HepG2 (cell line): ENCODE measurements around the gene COL13A1. TPM values are rescaled to one million over a fixed set of nuclear protein-coding genes. Genes with fewer than 3 reads are reported as not detected.

ENCODE experiments used
- ATAC-seq: fragments of 200-7000 bp; cut with Tn5 transposase; 3 replicates; pipeline ENCODE4 v1.9.1; 2020; ENCODE audit warnings: mild to moderate bottlenecking, moderate library complexity
- BruUV-seq: library from RNA; stranded (reverse); fragments of 400-500 nt; replicated peaks from 2 replicates; lab custom pipeline; 2021; lab: Mats Ljungman, UMichigan
- CTCF ChIA-PET: fragments of 300-600 bp; formaldehyde crosslinking; extraction: SDS; loops from one replicate; lab custom pipeline; 2021; ENCODE audit warnings: low total read pairs, inconsistent platforms, low intra/inter-chr PET ratio; lab: Yijun Ruan, JAX
- POLR2A ChIA-PET: fragments of 350-600 bp; sonication (Branson Sonifier 250); formaldehyde crosslinking; loops from one replicate; lab custom pipeline; 2020; ENCODE audit warnings: antibody characterized with exemption, inconsistent platforms; lab: Yijun Ruan, JAX
- DNase-seq: peaks from one replicate; pipeline ENCODE4 v3.0.0-alpha.2; 2015; ENCODE audit warnings: low spot score
- FAIRE-seq: peaks from 3 replicates; lab custom pipeline; 2011; peaks lifted over from hg19 to GRCh38; lab: Jason Lieb, UNC
- H2AFZ ChIP-seq: one replicate; pipeline ENCODE4 v1.6.1; 2011; ENCODE audit warnings: low read length, inconsistent platforms
- H3K27ac ChIP-seq: fragments of 300-600 bp; 3 replicates; pipeline ENCODE4 v1.8.0; 2011; ENCODE audit warnings: mixed run types, mild to moderate bottlenecking, mixed read lengths, low read length, inconsistent platforms; ENCODE audit not compliant: insufficient read depth; ENCODE audit errors: extremely low read length
- H3K27me3 ChIP-seq, 2 experiments: fragments of 200-600 bp in 1 of 2; 2 replicates in 1 of 2; 3 replicates in 1 of 2; pipeline versions ENCODE4 v1.6.0 to v1.8.0; 2011; ENCODE audit warnings: low read length in 2 of 2, mild to moderate bottlenecking in 2 of 2, moderate library complexity in 2 of 2, inconsistent platforms in 1 of 2; ENCODE audit not compliant: insufficient read depth in 2 of 2, control insufficient read depth in 1 of 2
- H3K36me3 ChIP-seq, 2 experiments: fragments of 200-600 bp in 1 of 2; replicated peaks in 1 of 2; 2 replicates in 1 of 2; 3 replicates in 1 of 2; pipeline versions ENCODE4 v1.5.1 to v1.8.0; 2011; ENCODE audit warnings: low read length in 2 of 2, inconsistent platforms in 1 of 2; ENCODE audit not compliant: insufficient read depth in 2 of 2, control insufficient read depth in 1 of 2
- H3K4me1 ChIP-seq: 2 replicates; pipeline ENCODE4 v1.5.1; 2012; ENCODE audit warnings: low read length, inconsistent platforms; ENCODE audit not compliant: insufficient read depth
- H3K4me2 ChIP-seq: 2 replicates; pipeline ENCODE4 v1.6.0; 2011; ENCODE audit warnings: low read depth, low read length, inconsistent platforms
- H3K4me3 ChIP-seq, 3 experiments: fragments of 200-600 bp in 1 of 3; sonication (generic), shearing (Covaris generic) in 1 of 3; replicated peaks in 1 of 3; 2 replicates each; pipeline ENCODE4 v1.5.1; 2011 to 2016; ENCODE audit warnings: low read length in 3 of 3, inconsistent platforms in 2 of 3, low read depth in 2 of 3, mild to moderate bottlenecking in 2 of 3, control low read depth in 1 of 3, mixed read lengths in 1 of 3; ENCODE audit not compliant: insufficient read depth in 1 of 3
- H3K79me2 ChIP-seq: one replicate; pipeline ENCODE4 v1.6.1; 2011; ENCODE audit warnings: low read length, inconsistent platforms; ENCODE audit not compliant: insufficient read depth
- H3K9ac ChIP-seq: 2 replicates; pipeline ENCODE4 v1.6.0; 2011; ENCODE audit warnings: mild to moderate bottlenecking, low read depth, low read length, inconsistent platforms; ENCODE audit not compliant: insufficient read depth
- H3K9me3 ChIP-seq: 2 replicates; pipeline ENCODE4 v1.5.1; 2012; ENCODE audit warnings: mild to moderate bottlenecking, low read length
- H4K20me1 ChIP-seq: 2 replicates; pipeline ENCODE4 v1.6.0; 2011; ENCODE audit warnings: inconsistent platforms, mild to moderate bottlenecking, low read length, moderate library complexity; ENCODE audit not compliant: insufficient read depth
- FOXO1 ChIP-seq: sonication (generic); formaldehyde crosslinking; IDR thresholded peaks from 2 replicates; pipeline ENCODE4 v1.4.0; 2020; ENCODE audit warnings: missing genetic modification reagents
- KDM6A ChIP-seq: IDR thresholded peaks from 2 replicates; pipeline ENCODE4 v1.6.1; 2016; ENCODE audit warnings: low read depth
- MAZ ChIP-seq, 2 experiments: sonication (generic) in 1 of 2; formaldehyde crosslinking in 1 of 2; IDR thresholded peaks; 2 replicates each; pipeline versions ENCODE4 v1.5.0 to v1.6.1; 2012 to 2020; ENCODE audit warnings: low read depth in 2 of 2, mild to moderate bottlenecking in 2 of 2, borderline replicate concordance in 1 of 2, improper control_type of control experiment in 1 of 2, low read length in 1 of 2, missing genetic modification reagents in 1 of 2, moderate library complexity in 1 of 2
- PCBP2 ChIP-seq: fragments of 200-400 bp; formaldehyde crosslinking; optimal IDR thresholded peaks from 2 replicates; pipeline ENCODE3; 2018; ENCODE audit warnings: low read length, low read depth; ENCODE audit not compliant: poor library complexity, severe bottlenecking
- POLR2G ChIP-seq: fragments of 200-400 bp; formaldehyde crosslinking; IDR thresholded peaks from 2 replicates; pipeline ENCODE4 v1.6.1; 2018; ENCODE audit warnings: mild to moderate bottlenecking, low read depth, low read length, moderate library complexity
- RBAK ChIP-seq: sonication (generic); formaldehyde crosslinking; IDR thresholded peaks from 2 replicates; pipeline ENCODE4 v1.5.1; 2020; ENCODE audit warnings: mild to moderate bottlenecking, missing genetic modification reagents
- RFX3 ChIP-seq: IDR thresholded peaks from 2 replicates; pipeline ENCODE4 v1.6.1; 2016; ENCODE audit warnings: missing biosample characterization, missing genetic modification reagents
- ZKSCAN5 ChIP-seq: sonication (generic); formaldehyde crosslinking; IDR thresholded peaks from 2 replicates; pipeline ENCODE4 v1.5.1; 2020; ENCODE audit warnings: mild to moderate bottlenecking, missing genetic modification reagents
- ZNF790 ChIP-seq: sonication (generic); formaldehyde crosslinking; IDR thresholded peaks from 2 replicates; pipeline ENCODE4 v1.8.0; 2022; ENCODE audit warnings: missing genetic modification reagents, mild to moderate bottlenecking, borderline replicate concordance
- WGBS: methylation state at CpG from one replicate; pipeline ENCODE4 v1.1.6; 2017; ENCODE audit warnings: low lambda C conversion rate; 5-methylcytosine and 5-hydroxymethylcytosine counted together
- in situ Hi-C: cut with HindIII; loops from 2 replicates; pipeline ENCODE4 v1.10.0; 2017; ENCODE audit warnings: low pct_unique_long_range_greater_than_20kb; ENCODE audit not compliant: extremely low pct_ligation_motif_present
- intact Hi-C: fragments of 100-400 bp; cut with micrococcal nuclease; formaldehyde crosslinking; loops from one replicate; pipeline ENCODE4 v1.10.0; 2022; ENCODE audit not compliant: unreplicated experiment
- polyA plus RNA-seq, 8 experiments: library from polyadenylated mRNA; depleted of rRNA in 3 of 8; stranded (reverse) in 7 of 8; unstranded in 1 of 8; fragments of >200 nt; fragmentation: Illumina TruSeq in 4 of 8; extraction: Trizol in 4 of 8; gene quantifications; 2 replicates each; pipeline versions ENCODE4 v1.2.1 to v1.2.3, GENCODE V29; 2011 to 2016; ENCODE audit warnings: low read depth in 4 of 8, missing spikeins in 1 of 8, mixed read lengths in 1 of 8; ENCODE audit not compliant: insufficient read depth in 1 of 8
- total RNA-seq, 5 experiments: library from RNA; depleted of rRNA; stranded (reverse); fragments of >200 nt; fragmentation: Illumina TruSeq; extraction: Trizol; gene quantifications; 2 replicates each; pipeline ENCODE4 v1.2.3, GENCODE V29; 2016; ENCODE audit warnings: low read depth in 1 of 5

COL13A1 gene
- total and polyA plus RNA-seq, 2 of the 13 experiments (the other 11 are each of a cell fraction or from before 2014, with no cell fraction given), result 0.07 TPM; not detected in 1

DNA sequence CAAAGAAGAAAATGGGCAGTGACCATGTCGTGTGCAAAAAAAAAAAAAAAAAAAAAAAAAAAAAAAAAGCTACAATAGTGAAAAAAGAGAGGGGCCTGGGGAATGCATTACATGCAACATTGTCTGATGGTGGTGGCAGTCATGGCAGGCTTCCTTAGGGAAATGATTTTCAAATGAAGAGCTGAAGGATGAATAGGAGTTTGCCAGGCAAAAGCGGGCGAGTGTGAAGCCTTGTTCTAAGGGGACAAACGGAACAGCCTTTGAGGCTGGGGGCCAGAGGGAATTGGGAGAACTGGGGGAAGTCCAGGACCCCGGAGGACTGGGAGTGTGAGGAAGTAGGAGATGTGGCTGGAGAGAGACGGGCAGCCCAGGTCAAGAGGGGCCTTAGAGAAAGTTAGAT, 3.1 kb downstream of the COL13A1 start (continued):
- TF ChIP-seq RBAK (CRISPR knock-in tag) (no peak), RFX3 (CRISPR knock-in tag) (no peak), MAZ (IDR thresholded peaks at IDR 0.05; ENCODE audit: borderline replicate concordance, low read depth, low read length) (no peak), MAZ (CRISPR knock-in tag; IDR thresholded peaks at IDR 0.05; ENCODE audit: low read depth) (no peak)

GRCh38 chr10:69807122-69807521, 5.4 kb downstream of the COL13A1 start:
- in situ Hi-C loops (no loop called here), intact Hi-C loops (no loop called here)
- Histone ChIP-seq H3K9ac (no peak overlapping the region), H3K27ac (no peak overlapping the region), H3K79me2 (no peaks in the 10 kb centered on the region), H3K4me3 (no peak overlapping the region), H2AFZ (no peak overlapping the region), H3K9me3 (no peaks in the 10 kb centered on the region), H3K27me3 (peaks cover 13 to 50% of the 10 kb centered on the region in 2 experiments; a peak in 4 of 5 replicates), H3K4me2 (no peak overlapping the region), H3K36me3 (no peaks in the 10 kb centered on the region), H3K4me1 (no peaks in the 10 kb centered on the region), H4K20me1 (no peaks in the 10 kb centered on the region)
- FAIRE-seq (no peak), DNase-seq (no peak), ATAC-seq (no peak)
- POLR2A ChIA-PET, result no interaction called here
- CTCF ChIA-PET, result no interaction called here
- no TSS peak for BruUV-seq
- no peak for TF ChIP-seq FOXO1 (CRISPR knock-in tag)
- no peak for TF ChIP-seq POLR2G
- TF ChIP-seq KDM6A (CRISPR knock-in tag), result no peak
- TF ChIP-seq ZNF790 (CRISPR knock-in tag), result no peak
- TF ChIP-seq ZKSCAN5, result no peak
- TF ChIP-seq PCBP2, result no peak
- WGBS, result 3% methylated on average over 2 of the region's 2 CpGs
